ENCODE data around the gene OR6N2.

OR6N2 gene

GRCh38 chr1:158781104-158781503 lies at the start of gene OR6N2:
Gene OR6N2 (minus strand): TSS chr1:158781204. CDS start chr1:158777635, 3,569 bp downstream.
- no peak for DNase-seq

DNA sequence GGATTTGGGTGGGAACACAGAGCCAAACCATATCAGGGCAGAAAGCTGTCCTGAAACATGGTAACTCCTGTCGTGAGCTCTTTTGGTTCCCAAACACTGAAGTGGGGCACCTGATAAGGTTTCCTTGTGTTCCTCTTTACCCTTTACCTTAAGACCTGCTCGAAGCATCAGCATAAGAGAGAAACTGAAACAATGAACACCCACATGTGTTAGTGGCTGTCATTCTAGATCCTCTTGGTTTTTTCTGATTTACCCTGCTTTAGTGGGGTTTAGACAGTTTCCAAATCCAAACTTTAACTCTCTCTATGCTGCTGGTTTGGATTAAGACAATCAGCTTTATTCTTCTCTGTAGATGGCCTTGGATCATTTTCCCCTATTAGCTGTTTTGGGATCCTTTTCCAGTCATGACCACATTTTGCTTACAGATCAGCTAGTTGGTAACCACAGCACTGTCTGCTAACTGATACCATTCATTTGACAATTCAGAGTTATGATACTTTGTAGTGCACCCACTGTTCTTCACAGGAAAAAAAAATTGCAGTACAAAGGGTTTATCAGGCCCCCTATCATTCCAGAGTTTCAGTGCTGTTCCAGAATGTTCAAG lies 49.2 kb upstream of the OR6N2 start:
- DNase-seq, result peak in 2 of 3 donors; percentile 35 to 50

DNA sequence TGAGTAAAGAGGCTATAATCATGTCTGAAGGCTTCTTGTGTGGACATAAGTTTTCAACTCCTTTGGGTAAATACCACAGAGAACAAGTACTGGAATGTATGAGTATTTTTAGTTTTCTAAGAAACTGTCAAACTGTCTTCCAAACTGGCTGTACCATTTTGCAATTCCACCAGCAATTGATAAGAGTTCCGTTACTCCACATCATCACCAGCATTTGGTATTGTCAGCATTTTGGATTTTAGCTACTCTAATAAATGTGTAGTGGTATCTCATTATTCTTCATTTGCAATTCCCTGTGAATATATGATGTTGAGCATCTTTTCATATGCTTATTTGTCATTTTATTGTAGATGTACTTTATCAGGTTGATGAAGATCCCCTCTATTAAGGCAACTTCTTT lies 40.7 kb upstream of the OR6N2 start:
- no peak for DNase-seq

DNA sequence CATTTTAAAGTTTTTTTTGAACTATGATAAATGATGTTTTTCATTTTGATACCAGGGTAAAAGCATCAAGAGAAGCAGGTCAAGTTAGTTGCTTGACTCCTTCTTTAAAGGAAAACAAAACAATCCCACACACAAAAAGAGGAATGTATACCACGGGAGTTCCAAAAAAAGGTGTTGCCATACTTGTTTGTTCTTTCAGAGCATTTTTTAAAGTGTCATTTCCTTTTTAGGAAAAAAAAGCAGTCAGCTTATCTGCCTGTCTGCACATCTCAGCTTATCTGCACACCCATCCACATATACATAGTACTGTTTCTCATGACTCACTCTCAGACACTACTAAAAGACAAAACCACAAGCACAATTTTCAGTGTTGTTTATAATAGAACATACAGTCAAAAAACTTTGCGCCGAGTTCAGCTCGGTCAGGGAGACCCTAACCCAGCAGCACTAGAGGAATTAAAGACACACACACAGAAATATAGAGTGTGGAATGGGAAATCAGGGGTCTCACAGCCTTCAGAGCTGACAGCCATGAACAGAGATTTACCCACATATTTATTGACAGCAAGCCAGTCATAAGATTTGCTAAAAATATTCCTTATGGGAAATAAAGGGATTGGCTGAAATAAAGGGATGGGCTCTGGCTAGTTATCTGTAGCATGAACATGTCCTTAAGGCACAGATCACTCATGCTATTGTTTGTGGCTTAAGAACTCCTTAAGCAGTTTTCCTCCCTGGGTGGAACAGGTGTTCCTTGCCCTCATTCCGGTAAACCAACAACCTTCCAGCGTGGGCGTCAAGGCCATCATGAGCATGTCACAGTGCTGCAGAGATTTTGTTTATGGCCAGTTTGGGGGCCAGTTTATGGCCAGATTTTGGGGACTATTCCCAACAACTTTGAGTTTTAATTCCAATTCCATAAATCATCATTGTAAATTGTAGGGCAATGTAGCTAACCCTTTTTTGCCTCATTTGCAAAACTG lies 38.7 kb upstream of the OR6N2 start:
- peak in 1 of 3 donors; percentile 47 for DNase-seq

DNA sequence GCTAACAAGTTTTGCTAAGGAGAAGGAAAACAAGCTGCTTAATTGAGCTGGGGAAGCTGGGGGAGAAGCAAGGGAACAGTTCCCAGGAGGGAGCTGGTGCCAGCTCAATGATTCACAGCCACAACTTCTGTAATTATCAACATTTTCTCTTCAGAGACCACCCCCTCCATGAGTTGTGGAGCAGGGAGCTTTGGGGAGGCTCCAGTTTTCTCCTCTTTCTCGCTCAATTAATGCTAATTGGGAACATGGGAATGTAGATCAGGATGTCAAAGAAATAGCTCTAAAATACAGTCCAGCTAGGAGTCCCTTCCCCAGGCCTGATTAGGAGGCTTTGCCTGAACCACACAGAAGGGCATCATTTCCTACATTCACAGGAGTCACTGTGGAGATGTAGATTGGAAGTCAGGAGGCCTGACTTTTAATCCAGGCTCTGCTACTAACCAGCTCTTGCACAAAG lies 38.0 kb upstream of the OR6N2 start:
- DNase-seq, result peak; percentile 50 to 61 (median 57)

DNA sequence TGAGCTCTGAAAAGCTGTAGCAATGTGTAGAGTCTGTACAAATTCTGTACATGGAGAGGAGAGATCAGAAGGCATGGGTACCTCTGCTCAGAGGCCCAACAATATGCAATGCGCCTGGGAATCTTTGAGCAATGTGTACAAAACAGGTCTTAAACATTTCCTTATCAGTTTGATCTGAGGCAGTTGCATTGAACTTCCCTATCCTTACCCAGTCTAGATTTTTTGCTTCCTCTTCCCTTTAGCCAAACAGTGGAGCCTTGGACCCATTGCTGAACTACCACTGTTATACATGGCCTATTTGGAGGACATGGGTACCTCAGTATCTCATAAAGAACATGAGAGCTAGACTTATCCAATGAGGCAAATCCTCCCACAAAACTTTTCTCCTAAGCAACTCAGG lies 37.6 kb upstream of the OR6N2 start:
- DNase-seq, result peak in 2 of 3 donors; percentile 44 to 52

DNA sequence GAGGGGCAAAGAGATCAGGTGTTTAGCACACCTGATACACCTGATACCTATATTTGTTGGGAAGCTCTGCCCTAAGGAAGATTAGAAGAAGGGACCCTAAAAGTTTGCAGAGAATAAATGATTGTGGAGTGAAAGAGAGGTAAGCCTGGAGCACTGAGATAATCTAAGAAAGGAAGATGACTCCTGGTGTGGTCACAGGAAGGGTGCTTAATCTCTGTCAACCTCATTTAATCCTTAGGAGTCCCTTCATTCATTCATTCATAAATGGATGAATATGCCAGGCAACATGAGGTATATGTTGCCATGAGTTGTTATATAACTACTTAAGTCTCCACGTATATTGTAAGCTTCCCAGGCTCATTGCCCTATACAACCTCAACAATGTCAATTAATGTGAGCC lies 34.0 kb upstream of the OR6N2 start:
- no peak for DNase-seq

DNA sequence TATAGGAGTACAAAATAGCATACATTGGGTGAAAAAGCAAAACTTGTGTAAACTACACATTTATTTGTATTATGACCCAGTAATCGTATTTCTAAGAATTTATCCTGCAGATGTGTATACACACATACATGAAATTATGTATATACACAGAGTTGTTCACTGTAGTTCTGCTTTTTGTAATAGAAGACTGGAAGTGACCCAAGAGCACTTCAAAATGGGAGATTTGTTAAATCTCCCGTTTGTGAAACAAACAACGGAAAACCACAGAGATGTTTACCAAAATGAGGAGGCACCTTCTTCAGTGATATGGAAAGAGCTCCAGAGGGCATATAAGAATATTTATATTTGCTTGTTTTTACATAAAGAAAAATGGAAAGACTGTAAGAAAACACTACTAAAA lies 32.2 kb upstream of the OR6N2 start:
- DNase-seq, result peak; percentile 26 to 64 (median 64)

DNA sequence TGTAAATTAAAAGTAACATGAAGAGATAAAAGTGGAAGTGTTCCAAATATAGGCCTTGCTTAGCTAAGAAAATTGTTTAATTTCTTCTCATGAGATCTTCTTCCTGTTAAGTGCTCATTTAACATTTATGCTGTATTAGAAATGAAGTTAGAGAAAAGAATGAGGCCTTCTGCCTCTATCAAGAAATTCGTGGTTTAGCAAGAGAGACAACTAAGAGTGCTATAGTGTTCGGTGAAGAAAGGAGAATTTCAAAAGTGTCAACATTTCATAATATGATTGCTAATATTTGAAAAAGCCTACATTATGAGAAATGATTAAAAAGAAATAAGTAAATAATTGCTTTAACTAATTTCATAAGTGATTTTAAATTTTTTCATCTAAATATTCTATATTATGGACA lies 31.3 kb upstream of the OR6N2 start:
- DNase-seq, result no peak

- DNase-seq, result no peak
Measured at GRCh38 chr1:158810311-158810710, 29.3 kb upstream of the OR6N2 start.

DNA sequence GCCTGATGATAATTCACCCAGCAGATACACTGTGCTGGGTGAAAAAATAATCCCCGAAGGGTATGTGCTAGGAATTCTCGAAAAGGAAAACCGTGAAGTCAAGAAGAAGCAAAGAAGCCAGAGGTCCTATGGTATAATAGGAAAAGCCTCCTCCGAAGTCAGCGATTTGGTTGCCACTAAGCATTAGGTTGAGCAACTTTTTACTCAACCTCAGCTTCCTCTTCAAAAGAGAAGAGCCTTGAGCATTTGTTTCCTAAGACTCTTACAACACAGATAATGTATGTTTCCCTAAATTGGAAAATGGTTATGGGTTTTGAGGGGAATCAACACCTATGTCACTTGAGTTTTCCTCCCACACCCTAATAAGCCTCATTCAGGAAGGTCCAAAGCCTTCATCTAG lies 28.9 kb upstream of the OR6N2 start:
- DNase-seq, result peak; percentile 77 to 92 (median 90)

GRCh38 chr1:158809256-158809655 lies 28.3 kb upstream of the OR6N2 start:
- DNase-seq, result peak; percentile 43 to 69 (median 58)

DNA sequence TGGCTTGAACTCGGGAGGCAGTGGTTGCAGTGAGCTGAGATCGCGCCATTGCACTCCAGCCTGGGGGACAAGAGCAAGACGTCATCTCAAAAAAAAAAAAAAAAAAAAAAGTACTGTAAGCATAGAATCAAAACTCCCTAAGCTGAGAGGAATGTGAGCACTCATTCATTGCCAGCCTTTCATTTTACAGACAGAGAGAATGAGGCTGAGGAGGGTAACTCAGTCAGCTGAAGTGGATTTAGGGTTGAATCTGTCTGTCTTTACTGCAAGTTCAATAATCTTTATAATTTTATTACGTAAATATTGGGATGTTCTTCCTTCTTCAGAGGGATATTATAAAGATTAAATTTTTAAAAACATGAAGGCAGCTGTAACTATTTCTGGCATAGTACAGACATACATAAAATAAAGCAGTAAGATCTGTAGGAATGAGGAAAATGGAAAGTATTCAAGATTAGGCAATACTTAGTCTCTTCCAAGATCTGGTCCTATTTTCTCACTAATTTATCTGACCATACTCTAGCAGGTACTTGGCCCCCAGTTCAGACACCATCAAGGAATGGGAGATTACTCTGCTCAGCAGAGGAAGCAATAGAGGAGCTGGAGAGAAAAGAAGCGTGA lies 26.0 kb upstream of the OR6N2 start:
- no peak for DNase-seq

DNA sequence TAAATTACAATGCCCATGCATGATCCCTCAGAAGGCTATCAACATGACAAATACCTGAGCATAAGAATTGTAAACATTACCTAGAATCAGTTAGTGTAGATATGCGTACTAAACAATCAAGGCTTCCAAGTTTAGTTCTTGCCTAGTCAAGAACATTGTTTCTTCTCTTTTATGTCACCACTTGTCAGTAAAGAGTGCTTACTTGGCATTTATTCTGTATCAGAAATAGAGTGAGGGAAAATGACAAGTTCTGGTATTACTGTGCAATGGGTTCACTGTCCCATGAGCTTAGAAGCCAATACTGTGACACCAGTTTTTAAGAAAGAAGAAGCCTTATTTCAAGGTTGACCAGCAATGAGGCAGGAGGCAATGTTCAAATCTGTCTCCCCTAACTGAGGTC lies 22.7 kb upstream of the OR6N2 start:
- DNase-seq, result no peak

DNA sequence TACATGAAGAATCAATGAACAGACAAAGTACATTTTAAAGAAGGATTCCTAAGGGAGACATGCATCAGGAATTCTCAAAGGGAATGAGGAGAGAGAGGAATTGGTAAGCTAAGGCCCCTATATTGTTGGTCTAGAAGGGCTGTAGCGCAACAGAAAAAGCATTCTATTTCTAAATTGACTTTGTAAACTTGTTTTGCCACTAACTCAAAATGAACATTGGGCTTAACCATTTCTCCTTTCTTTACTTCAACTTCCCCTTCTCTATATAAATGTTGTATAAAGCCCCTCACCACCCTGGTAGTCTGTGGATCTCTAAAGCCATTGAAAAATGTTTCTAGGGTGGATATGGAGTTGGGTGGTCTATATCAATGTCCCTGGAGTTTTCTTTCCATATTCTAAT lies 20.4 kb upstream of the OR6N2 start:
- no peak for DNase-seq

DNA sequence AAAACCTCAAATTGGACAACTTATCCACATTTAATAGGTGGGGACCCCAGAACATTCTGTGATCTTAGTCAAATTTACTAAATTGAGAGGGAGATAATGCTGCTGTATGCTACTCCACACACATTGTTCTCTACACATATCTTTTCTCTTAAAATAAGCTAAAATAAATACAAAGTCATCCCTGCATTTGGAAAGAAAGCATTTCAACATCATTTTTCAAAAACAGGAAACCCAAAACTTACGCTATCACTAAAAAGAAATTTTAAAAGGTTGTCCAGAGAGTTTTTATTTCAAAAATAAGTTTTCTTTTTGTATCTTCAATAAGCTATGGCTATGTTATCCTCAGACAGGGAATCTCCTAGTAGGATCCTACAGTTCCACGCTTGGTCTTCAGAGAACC lies 19.5 kb upstream of the OR6N2 start:
- peak in 1 of 3 donors; percentile 36 for DNase-seq

DNA sequence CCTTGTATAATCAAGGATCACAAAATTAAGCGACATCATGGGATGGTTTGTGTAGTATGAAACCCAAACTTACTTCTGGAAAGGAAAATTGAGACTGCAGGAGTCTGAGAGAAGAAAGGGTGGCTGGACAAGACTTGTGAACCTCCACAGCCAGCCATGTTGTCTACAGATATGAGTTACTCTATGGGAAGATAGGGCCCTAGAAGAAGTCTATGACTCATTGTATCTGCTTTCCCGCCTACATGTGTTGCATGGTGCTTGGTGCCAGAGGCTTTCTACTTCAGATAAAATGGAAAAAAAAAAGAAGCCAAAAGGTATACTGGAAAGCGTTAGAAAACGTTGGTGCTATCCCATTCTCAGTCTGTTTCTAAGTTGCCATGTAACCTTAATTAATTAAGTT lies 18.7 kb upstream of the OR6N2 start:
- DNase-seq, result peak; percentile 62 to 75 (median 70)

DNA sequence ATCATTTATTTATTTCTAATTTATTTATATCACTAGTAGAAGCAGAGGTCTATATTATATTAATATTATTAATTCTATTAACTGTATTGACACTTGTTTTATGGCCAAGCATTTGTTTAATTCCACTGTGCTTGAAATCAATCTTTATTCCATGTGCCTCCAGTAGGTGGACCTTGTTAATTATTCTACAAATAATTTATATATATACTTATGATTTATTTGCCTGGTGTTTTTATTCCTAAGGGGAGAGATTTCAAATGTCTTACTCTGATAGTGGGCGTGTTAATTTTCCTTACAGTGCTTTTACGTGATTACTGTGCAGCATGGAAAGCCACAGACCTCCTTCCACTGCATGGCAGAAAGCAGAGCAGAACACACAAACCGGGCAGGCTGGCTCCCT lies 17.5 kb upstream of the OR6N2 start:
- DNase-seq, result no peak

DNA sequence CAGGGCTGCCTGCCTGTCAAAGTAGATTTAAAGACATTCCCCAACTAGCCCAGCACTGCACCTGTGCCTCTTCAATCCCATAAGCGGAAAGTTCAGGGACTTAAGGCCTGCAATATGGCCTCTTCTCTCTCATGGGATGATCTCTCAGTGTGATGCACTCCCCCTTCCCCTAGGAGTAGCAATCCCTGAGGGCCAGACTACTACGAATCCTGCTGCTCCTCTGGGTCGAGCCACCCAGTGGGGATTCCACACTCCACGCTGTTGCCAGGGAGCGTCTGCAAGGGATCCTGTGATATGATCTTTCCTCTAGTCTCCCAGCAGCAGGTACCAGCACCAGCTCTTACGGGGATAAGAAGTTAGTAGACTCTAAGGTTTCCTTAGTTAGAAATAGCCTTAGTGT lies 13.2 kb upstream of the OR6N2 start:
- no peak for DNase-seq

DNA sequence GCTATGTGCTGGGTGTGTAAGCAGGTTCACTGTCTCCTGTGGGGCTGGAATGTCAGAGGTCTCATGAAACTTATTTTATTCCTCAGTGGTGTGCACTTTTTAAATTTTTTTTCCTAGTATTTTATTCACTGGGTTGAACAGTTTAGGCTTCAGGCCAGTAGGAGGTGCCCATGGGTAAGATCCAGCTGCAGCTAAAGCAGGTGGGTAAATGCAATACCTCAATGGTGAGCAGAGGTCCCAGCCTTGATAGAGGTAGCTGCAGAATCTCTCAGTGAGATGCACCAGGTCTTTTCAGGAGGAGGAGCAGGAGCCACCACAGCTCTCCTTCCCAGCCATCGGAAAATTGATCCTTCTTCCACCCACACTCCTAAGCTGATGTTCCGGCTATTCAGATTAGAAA lies 12.6 kb upstream of the OR6N2 start:
- peak in 2 of 3 donors; percentile 34 to 47 for DNase-seq

- no peak for DNase-seq
Measured at GRCh38 chr1:158771950-158772866, 8.8 kb downstream of the OR6N2 start, which contains the start of gene OR6N1. Gene OR6N1 (minus strand): TSS chr1:158772195. CDS start chr1:158766682, 5,513 bp downstream.

DNA sequence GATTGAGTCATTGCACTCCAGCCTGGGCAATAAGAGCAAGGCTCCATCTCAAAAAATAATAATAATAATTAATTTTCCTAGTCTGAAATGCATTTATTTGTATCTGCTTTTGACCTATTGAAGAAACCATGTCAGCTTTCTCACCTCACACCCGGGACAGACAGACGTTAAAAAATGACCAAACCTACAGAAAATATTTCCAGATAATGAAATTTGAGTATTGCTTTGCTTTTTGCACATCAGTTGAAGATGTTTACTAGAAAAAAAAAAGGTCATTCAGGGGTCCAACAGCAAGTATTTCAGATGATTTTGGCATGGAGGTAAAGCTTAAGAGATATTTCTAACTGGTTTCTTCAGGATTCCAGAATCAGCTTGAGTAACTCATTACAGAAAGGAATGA lies 26.6 kb downstream of the OR6N2 start, which contains the start of gene OR6K6:
TSS of gene OR6K6 (plus strand) at position 301 of the 400 bp plus-strand sequence. CDS start 168 bp downstream, outside the sequence.
- DNase-seq, result no peak

Measured in suppressor macrophage treated with lipopolysaccharide for 1 hour (primary cell).